ENCODE measurements around the gene RBM34. TPM values are rescaled to one million over a fixed set of nuclear protein-coding genes. Genes with fewer than 3 reads are reported as not detected.

Gene RBM34
- total and polyA plus RNA-seq, 10 of the 15 experiments (the other 5 are each of a cell fraction or from before 2014, with no cell fraction given): 46.4 to 132 (median 109) TPM

DNA sequence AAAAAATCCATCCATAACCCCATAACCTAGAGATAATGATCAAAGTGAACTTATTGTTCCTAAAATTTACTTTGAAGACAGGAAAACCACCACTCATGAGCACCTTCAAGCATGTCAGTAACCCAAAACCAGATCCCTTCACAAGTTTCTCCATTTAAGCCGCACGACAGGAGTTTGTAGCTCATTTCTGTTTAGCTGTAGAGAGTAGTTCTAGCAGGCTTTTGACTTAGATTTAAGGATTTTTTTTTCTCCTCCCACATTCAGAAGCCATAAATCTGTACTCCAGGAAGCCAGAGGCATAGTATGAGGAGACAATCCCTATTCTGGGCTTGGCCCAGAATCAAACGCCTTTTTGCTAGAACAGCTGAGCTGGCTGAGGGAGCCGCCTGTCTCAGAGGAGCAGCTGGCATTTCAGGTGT, 58.0 kb downstream of the RBM34 start (continued):
- TF ChIP-seq E4F1 (IDR thresholded peaks at IDR 0.05; ENCODE audit: borderline replicate concordance, partially characterized antibody) (no peak), TCF12 (IDR thresholded peaks at IDR 0.05; ENCODE audit: low read depth, low read length) (no peak), HDAC6 (IDR thresholded peaks at IDR 0.05; ENCODE audit: unreplicated experiment) (no peak), SMAD5 (IDR thresholded peaks at IDR 0.05; ENCODE audit: low read depth) (no peak), EP300 (IDR thresholded peaks at IDR 0.05; ENCODE audit: borderline replicate concordance in 1 of 2, control insufficient read depth in 1 of 2, low read depth in 2 of 2, low read length in 2 of 2) (no peak), IKZF2 (IDR thresholded peaks at IDR 0.05) (no peak), STAT3 (IDR thresholded peaks at IDR 0.05; ENCODE audit: low read depth, low read length) (no peak)
- TF ChIP-seq, protein P1, sequence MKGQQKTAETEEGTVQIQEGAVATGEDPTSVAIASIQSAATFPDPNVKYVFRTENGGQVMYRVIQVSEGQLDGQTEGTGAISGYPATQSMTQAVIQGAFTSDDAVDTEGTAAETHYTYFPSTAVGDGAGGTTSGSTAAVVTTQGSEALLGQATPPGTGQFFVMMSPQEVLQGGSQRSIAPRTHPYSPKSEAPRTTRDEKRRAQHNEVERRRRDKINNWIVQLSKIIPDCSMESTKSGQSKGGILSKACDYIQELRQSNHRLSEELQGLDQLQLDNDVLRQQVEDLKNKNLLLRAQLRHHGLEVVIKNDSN (IDR thresholded peaks at IDR 0.05; ENCODE audit: borderline replicate concordance, extremely low read length, insufficient read depth, low read depth, low read length): no peak

GRCh38 chr1:235102259-235102582, 58.8 kb downstream of the RBM34 start:
- no peaks in the 10 kb centered on the region for H3K9me3 ChIP-seq (replicated peaks; ENCODE audit: control insufficient read depth, insufficient read depth, low read length)
- no peak overlapping the region for H3K27ac ChIP-seq (ENCODE audit: control insufficient read depth, insufficient read depth)
- ChIA-PET RAD21 (ENCODE audit: unreplicated experiment) (interaction anchor here (0.8 kb wide), 1 partner anchor 603 kb away, joined by 3 read pairs; no protein-coding TSS in a partner anchor), POLR2A (no interaction called here), CTCF (interaction anchor here (3.6 kb wide), 1 partner anchor 314 kb away, joined by 18 read pairs; no protein-coding TSS in a partner anchor), SMC1A (ENCODE audit: uncharacterized antibody, unreplicated experiment) (interaction anchor here (1.4 kb wide), 1 partner anchor 315 kb away, joined by 5 read pairs; no protein-coding TSS in a partner anchor)
- no peak overlapping the region for H3K4me3 ChIP-seq
- WGBS (ENCODE audit: insufficient coverage, insufficient replicate concordance, low lambda C conversion rate, missing lambda C conversion rate): 87% methylated on average over 3 of the region's 3 CpGs
- no peak overlapping the region for H3K4me2 ChIP-seq (ENCODE audit: control insufficient read depth, insufficient read depth)
- no peak for FAIRE-seq
- H3K27me3 ChIP-seq (replicated peaks in 1 of 2; ENCODE audit: control insufficient read depth in 2 of 2, insufficient read depth in 2 of 2, low read length in 1 of 2): no peaks in the 10 kb centered on the region
- in situ Hi-C loops (cut with MboI): loop anchor here (5.0 kb wide), 1 partner anchor 315 kb away; no protein-coding TSS in a partner anchor
- no peaks in the 10 kb centered on the region for H3K79me2 ChIP-seq (ENCODE audit: control insufficient read depth, insufficient read depth, low read length)
- H3K9ac ChIP-seq (ENCODE audit: control insufficient read depth, insufficient read depth, low read length): no peak overlapping the region
- H2AFZ ChIP-seq (ENCODE audit: control insufficient read depth, low read depth, low read length): no peak overlapping the region
- H4K20me1 ChIP-seq (ENCODE audit: control insufficient read depth, insufficient read depth): no peaks in the 10 kb centered on the region
- intact Hi-C loops (cut with micrococcal nuclease; ENCODE audit: unreplicated experiment): no loop called here
- BruUV-seq (replicated peaks): no TSS peak
- peaks cover 0 to 3% of the 10 kb centered on the region in 2 experiments; a peak in 1 of 4 replicates for H3K36me3 ChIP-seq (ENCODE audit: control insufficient read depth in 2 of 2, insufficient read depth in 2 of 2, low read length in 1 of 2)
- peaks cover 17% of the 10 kb centered on the region for H3K4me1 ChIP-seq (ENCODE audit: control insufficient read depth, insufficient read depth, low read length)
- no peak for ATAC-seq
- TF ChIP-seq CTCF (IDR thresholded peaks at IDR 0.05 in 2 of 3, conservative IDR thresholded peaks at IDR 0.05 in 1 of 3; ENCODE audit: control insufficient read depth in 2 of 3, extremely low read depth in 1 of 3, insufficient read depth in 1 of 3, low read depth in 3 of 3, low read length in 3 of 3) (no peak), RB1 (IDR thresholded peaks at IDR 0.05; ENCODE audit: borderline replicate concordance) (no peak), NKRF (conservative IDR thresholded peaks at IDR 0.05) (no peak)
- DNase-seq (ENCODE audit: low read depth, low spot score): no peak

Measured in GM12878 (cell line).